K562 (cell line): ENCODE results near the gene ZSWIM8. TPM values are rescaled to one million over a fixed set of nuclear protein-coding genes. Genes with fewer than 3 reads are reported as not detected.

Experiments used
- CBX5 ChIP-seq: IDR thresholded peaks from 2 replicates; pipeline ENCODE4 v1.6.1; 2014; ENCODE audit warnings: low read depth, borderline replicate concordance
- EGR1 ChIP-seq: fragments of 450-650 bp; conservative IDR thresholded peaks from 2 replicates; pipeline ENCODE4 v1.6.1; 2017; ENCODE audit warnings: mild to moderate bottlenecking
- EHMT2 ChIP-seq: fragments of 450-650 bp; IDR thresholded peaks from 2 replicates; pipeline ENCODE4 v1.6.1; 2018; ENCODE audit warnings: antibody characterized with exemption
- MED1 ChIP-seq: sonication (generic); formaldehyde crosslinking; IDR thresholded peaks from 2 replicates; pipeline ENCODE4 v1.8.1; 2023; ENCODE audit warnings: missing genetic modification reagents, borderline replicate concordance
- POLR2G ChIP-seq: fragments of 200-400 bp; formaldehyde crosslinking; IDR thresholded peaks from 2 replicates; pipeline ENCODE4 v1.6.1; 2017; ENCODE audit warnings: low read depth, mild to moderate bottlenecking, antibody characterized with exemption, low read length, moderate library complexity
- RFX1 ChIP-seq: fragments of 450-650 bp; IDR thresholded peaks from 2 replicates; pipeline ENCODE4 v1.6.1; 2016; ENCODE audit warnings: mild to moderate bottlenecking, moderate library complexity
- SIRT6 ChIP-seq: IDR thresholded peaks from one replicate; pipeline ENCODE4 v1.6.1; 2012; ENCODE audit warnings: low read depth, mild to moderate bottlenecking, control low read depth, inconsistent platforms, low read length, moderate library complexity
- SRSF3 ChIP-seq: fragments of 200-400 bp; formaldehyde crosslinking; IDR thresholded peaks from 2 replicates; pipeline ENCODE4 v1.6.1; 2016; ENCODE audit warnings: mild to moderate bottlenecking, low read length, moderate library complexity; ENCODE audit not compliant: insufficient read depth
- STAT5B ChIP-seq: fragments of 250-450 bp; sonication (Bioruptor Pico); IDR thresholded peaks from 2 replicates; pipeline ENCODE4 v1.8.0; 2021; ENCODE audit warnings: mild to moderate bottlenecking, inconsistent platforms
- TAL1 ChIP-seq: fragments of 450-650 bp; IDR thresholded peaks from 2 replicates; pipeline ENCODE4 v1.6.1; 2016; ENCODE audit warnings: mild to moderate bottlenecking
- TCF7 ChIP-seq: sonication (generic); IDR thresholded peaks from 2 replicates; pipeline ENCODE4 v1.6.1; 2016; ENCODE audit warnings: antibody characterized with exemption, borderline replicate concordance
- TEAD1 ChIP-seq, 2 experiments: fragments of 450-650 bp in 1 of 2; sonication (generic) in 1 of 2; formaldehyde crosslinking; IDR thresholded peaks; 2 replicates each; pipeline versions ENCODE4 v1.4.0 to v1.8.0; 2020 to 2022; ENCODE audit warnings: mild to moderate bottlenecking in 2 of 2, missing genetic modification reagents in 1 of 2
- XRCC4 ChIP-seq: IDR thresholded peaks from one replicate; pipeline ENCODE4 v1.6.1; 2011; ENCODE audit not compliant: insufficient read depth, insufficient read length; ENCODE audit errors: extremely low read depth
- ZBTB8A ChIP-seq: fragments of 450-650 bp; IDR thresholded peaks from 2 replicates; pipeline ENCODE4 v1.6.1; 2018; ENCODE audit warnings: mild to moderate bottlenecking, moderate library complexity; ENCODE audit not compliant: partially characterized antibody
- ZKSCAN1 ChIP-seq: fragments of 150-350 bp; IDR thresholded peaks from 2 replicates; pipeline ENCODE4 v1.6.1; 2016; ENCODE audit warnings: low read depth, low read length
- ZNF253 ChIP-seq: fragments of 250-450 bp; sonication (Bioruptor Pico); conservative IDR thresholded peaks from 2 replicates; pipeline ENCODE4 v1.6.1; 2021; ENCODE audit warnings: mild to moderate bottlenecking
- ZNF311 ChIP-seq: fragments of 250-450 bp; sonication (Bioruptor Pico); IDR thresholded peaks from 2 replicates; pipeline ENCODE4 v1.4.0; 2020; ENCODE audit warnings: mild to moderate bottlenecking, moderate library complexity
- ZNF586 ChIP-seq: fragments of 450-650 bp; formaldehyde crosslinking; conservative IDR thresholded peaks from 2 replicates; pipeline ENCODE4 v1.4.0; 2020; ENCODE audit warnings: mild to moderate bottlenecking, moderate library complexity
- ZNF764 ChIP-seq: fragments of 250-450 bp; sonication (Bioruptor Pico); IDR thresholded peaks from 2 replicates; pipeline ENCODE4 v1.4.0; 2020; ENCODE audit warnings: low read depth, mild to moderate bottlenecking, moderate library complexity
- polyA plus RNA-seq, 8 experiments: library from polyadenylated mRNA; depleted of rRNA in 4 of 8; stranded (reverse) in 5 of 8; unstranded in 3 of 8; fragments of >200 nt; fragmentation: Nextera tagmentation in 2 of 8; fragmentation: Illumina TruSeq in 1 of 8; extraction: Ambion mirVana in 2 of 8; extraction: Trizol in 1 of 8; gene quantifications; 2 replicates each; pipeline versions ENCODE4 v1.2.1 to v1.2.3, GENCODE V29; 2011 to 2014; ENCODE audit warnings: inconsistent platforms in 1 of 8, missing spikeins in 1 of 8
- total RNA-seq, 7 experiments: library from RNA; depleted of rRNA in 6 of 7; stranded (reverse); fragments of >200 nt in 6 of 7; fragmentation: Illumina TruSeq in 2 of 7; extraction: Trizol in 2 of 7; gene quantifications; 2 replicates each; pipeline versions ENCODE4 v1.2.1 to v1.2.3, GENCODE V29; 2011 to 2021; ENCODE audit warnings: low replicate concordance in 1 of 7
- TF ChIP-seq, protein P1 (sequence below): fragments of 450-650 bp; formaldehyde crosslinking; IDR thresholded peaks from 2 replicates; pipeline ENCODE4 v1.4.0; 2020; ENCODE audit warnings: mild to moderate bottlenecking, moderate library complexity
- TF ChIP-seq, protein P2 (sequence below), 2 experiments: fragments of 450-650 bp; conservative IDR thresholded peaks; 2 replicates each; pipeline ENCODE4 v1.6.1; 2017; ENCODE audit warnings: mild to moderate bottlenecking in 2 of 2, moderate library complexity in 2 of 2
- TF ChIP-seq, protein P3 (sequence below): conservative IDR thresholded peaks from 2 replicates; pipeline ENCODE4 v1.6.1; 2011; ENCODE audit warnings: low read depth, mild to moderate bottlenecking, low read length; ENCODE audit not compliant: control insufficient read depth

The ZSWIM8 gene
- total and polyA plus RNA-seq, 9 of the 15 experiments (the other 6 are each of a cell fraction or from before 2014, with no cell fraction given): 5.6 to 47.8 (median 26.7) TPM

DNA sequence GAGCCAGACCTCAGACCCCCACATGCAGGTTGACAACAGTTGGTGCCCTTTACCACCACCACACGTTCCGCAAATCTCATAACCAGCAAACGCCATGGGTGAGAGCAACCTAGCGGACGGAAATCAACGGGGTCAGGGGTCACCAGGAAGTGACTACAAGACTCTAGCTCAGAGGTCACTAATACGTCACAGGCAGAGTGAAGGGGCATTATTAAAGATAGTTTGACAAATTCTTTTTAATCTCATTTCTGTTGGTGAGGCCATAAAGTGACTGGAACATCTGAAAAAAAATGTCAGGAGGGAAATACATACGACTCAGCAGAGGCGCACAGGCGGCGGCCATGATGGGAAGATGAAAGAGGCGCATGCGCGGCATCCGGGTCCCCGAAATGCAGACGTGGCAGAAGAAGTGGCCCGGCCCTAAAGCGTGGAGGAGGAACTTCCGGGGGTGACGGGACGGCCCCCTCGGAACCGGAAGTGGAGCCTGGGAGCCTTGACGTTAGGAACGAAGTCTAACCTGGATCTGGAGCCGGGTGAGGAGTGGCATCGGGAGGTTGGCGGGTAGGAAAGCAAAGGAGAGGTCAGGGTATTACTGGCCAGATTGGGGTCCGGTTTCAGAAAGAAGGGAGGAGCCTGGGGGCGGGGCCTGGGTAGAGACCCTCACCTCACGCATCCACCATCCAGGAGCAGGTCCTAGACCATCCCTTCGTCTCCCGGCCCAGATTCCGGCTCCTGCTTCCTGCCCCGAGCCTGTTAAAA is 41.3 kb upstream of the ZSWIM8 start, which contains the start of gene SEC24C (continued):
- TF ChIP-seq, protein P1, sequence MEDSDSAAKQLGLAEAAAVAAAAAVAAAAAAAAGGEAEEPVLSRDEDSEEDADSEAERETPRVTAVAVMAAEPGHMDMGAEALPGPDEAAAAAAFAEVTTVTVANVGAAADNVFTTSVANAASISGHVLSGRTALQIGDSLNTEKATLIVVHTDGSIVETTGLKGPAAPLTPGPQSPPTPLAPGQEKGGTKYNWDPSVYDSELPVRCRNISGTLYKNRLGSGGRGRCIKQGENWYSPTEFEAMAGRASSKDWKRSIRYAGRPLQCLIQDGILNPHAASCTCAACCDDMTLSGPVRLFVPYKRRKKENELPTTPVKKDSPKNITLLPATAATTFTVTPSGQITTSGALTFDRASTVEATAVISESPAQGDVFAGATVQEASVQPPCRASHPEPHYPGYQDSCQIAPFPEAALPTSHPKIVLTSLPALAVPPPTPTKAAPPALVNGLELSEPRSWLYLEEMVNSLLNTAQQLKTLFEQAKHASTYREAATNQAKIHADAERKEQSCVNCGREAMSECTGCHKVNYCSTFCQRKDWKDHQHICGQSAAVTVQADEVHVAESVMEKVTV (CRISPR knock-in tag): peak; percentile 41; the same call in 1 of the 2 replicates
- TF ChIP-seq TCF7 (no peak), TAL1 (no peak; the same call in 1 of the 2 replicates), XRCC4 (no peak), TEAD1 (CRISPR knock-in tag; IDR thresholded peaks at IDR 0.05) (peak in 1 of 2 experiments; percentile 91; a peak in 3 of 4 replicates), SRSF3 (0 out of 2 replicates have a peak, but pooled peaks have one; percentile 29), MED1 (no peak), POLR2G (peak; percentile 96), EGR1 (no peak; the same call in 1 of the 2 replicates), CBX5 (no peak), ZKSCAN1 (peak; percentile 76; the same call in 1 of the 2 replicates), ZBTB8A (no peak), ZNF764 (CRISPR knock-in tag) (no peak), RFX1 (no peak; the same call in 1 of the 2 replicates), ZNF253 (no peak), EHMT2 (no peak), SIRT6 (no peak), STAT5B (CRISPR knock-in tag) (no peak), ZNF311 (CRISPR knock-in tag) (no peak), ZNF586 (CRISPR knock-in tag) (no peak)
- TF ChIP-seq, protein P2, sequence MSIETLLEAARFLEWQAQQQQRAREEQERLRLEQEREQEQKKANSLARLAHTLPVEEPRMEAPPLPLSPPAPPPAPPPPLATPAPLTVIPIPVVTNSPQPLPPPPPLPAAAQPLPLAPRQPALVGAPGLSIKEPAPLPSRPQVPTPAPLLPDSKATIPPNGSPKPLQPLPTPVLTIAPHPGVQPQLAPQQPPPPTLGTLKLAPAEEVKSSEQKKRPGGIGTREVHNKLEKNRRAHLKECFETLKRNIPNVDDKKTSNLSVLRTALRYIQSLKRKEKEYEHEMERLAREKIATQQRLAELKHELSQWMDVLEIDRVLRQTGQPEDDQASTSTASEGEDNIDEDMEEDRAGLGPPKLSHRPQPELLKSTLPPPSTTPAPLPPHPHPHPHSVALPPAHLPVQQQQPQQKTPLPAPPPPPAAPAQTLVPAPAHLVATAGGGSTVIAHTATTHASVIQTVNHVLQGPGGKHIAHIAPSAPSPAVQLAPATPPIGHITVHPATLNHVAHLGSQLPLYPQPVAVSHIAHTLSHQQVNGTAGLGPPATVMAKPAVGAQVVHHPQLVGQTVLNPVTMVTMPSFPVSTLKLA (conservative IDR thresholded peaks at IDR 0.05): peak; percentile 89 to 91
- TF ChIP-seq, protein P3, sequence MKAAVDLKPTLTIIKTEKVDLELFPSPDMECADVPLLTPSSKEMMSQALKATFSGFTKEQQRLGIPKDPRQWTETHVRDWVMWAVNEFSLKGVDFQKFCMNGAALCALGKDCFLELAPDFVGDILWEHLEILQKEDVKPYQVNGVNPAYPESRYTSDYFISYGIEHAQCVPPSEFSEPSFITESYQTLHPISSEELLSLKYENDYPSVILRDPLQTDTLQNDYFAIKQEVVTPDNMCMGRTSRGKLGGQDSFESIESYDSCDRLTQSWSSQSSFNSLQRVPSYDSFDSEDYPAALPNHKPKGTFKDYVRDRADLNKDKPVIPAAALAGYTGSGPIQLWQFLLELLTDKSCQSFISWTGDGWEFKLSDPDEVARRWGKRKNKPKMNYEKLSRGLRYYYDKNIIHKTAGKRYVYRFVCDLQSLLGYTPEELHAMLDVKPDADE: peak; percentile 69
